Endothelial cell of umbilical vein (primary cell): Measurements from ENCODE around the gene CYP27C1. TPM values are rescaled to one million over a fixed set of nuclear protein-coding genes. Genes with fewer than 3 reads are reported as not detected.

Source experiments
- BruUV-seq: library from RNA; stranded (reverse); fragments of 400-500 nt; replicated peaks from 2 replicates; lab custom pipeline; 2021; lab: Mats Ljungman, UMichigan
- CTCF ChIA-PET: fragments of 300-600, 350-600 bp; sonication (Branson Sonifier 250); formaldehyde crosslinking; loops from one replicate; lab custom pipeline; 2021; ENCODE audit warnings: antibody characterized with exemption, inconsistent platforms; lab: Charles Lee
- POLR2A ChIA-PET: fragments of 300-600, 350-600 bp; sonication (Branson Sonifier 250); formaldehyde crosslinking; loops from one replicate; lab custom pipeline; 2021; ENCODE audit warnings: antibody characterized with exemption, inconsistent platforms; lab: Charles Lee
- DNase-seq: peaks from one replicate; pipeline ENCODE4 v3.0.0-alpha.2; 2011; ENCODE audit warnings: low read depth, low spot score
- FAIRE-seq: peaks from 2 replicates; lab custom pipeline; 2011; peaks lifted over from hg19 to GRCh38; lab: Jason Lieb, UNC
- H2AFZ ChIP-seq: 2 replicates; pipeline ENCODE4 v1.6.0; 2012; ENCODE audit warnings: low read depth, low read length, control low read depth, inconsistent platforms
- H3K27ac ChIP-seq: 2 replicates; pipeline ENCODE4 v1.5.1; 2011; ENCODE audit warnings: low read depth, mild to moderate bottlenecking, control low read depth, low read length, moderate library complexity; ENCODE audit not compliant: insufficient read depth
- H3K27me3 ChIP-seq, 2 experiments: 2 replicates each; pipeline versions ENCODE4 v1.6.0 to v1.6.1; 2011; ENCODE audit warnings: low read length in 2 of 2, mixed read lengths in 1 of 2; ENCODE audit not compliant: control insufficient read depth in 2 of 2, insufficient read depth in 2 of 2
- H3K36me3 ChIP-seq, 2 experiments: 2 replicates in 1 of 2; 3 replicates in 1 of 2; pipeline ENCODE4 v1.5.1; 2011; ENCODE audit warnings: low read length in 2 of 2, mild to moderate bottlenecking in 1 of 2, moderate library complexity in 1 of 2; ENCODE audit not compliant: control insufficient read depth in 2 of 2, insufficient read depth in 2 of 2; ENCODE audit errors: extremely low read depth in 1 of 2
- H3K4me1 ChIP-seq: 3 replicates; pipeline ENCODE4 v1.5.1; 2011; ENCODE audit warnings: mild to moderate bottlenecking, low read length; ENCODE audit not compliant: control insufficient read depth, insufficient read depth; ENCODE audit errors: extremely low read depth
- H3K4me2 ChIP-seq: 2 replicates; pipeline ENCODE4 v1.6.1; 2011; ENCODE audit warnings: low read length, control low read depth, mixed read lengths; ENCODE audit not compliant: insufficient read depth
- H3K4me3 ChIP-seq, 3 experiments: fragments of 200-600 bp in 1 of 3; sonication (generic), shearing (Covaris generic) in 1 of 3; replicated peaks in 1 of 3; 2 replicates each; pipeline ENCODE4 v1.5.1; 2011 to 2016; ENCODE audit warnings: control low read depth in 3 of 3, low read length in 3 of 3, mild to moderate bottlenecking in 2 of 3, inconsistent platforms in 1 of 3, low read depth in 1 of 3, moderate library complexity in 1 of 3; ENCODE audit not compliant: insufficient read depth in 1 of 3
- H3K79me2 ChIP-seq: 2 replicates; pipeline ENCODE4 v1.6.0; 2012; ENCODE audit warnings: low read length, inconsistent platforms; ENCODE audit not compliant: control insufficient read depth, insufficient read depth
- H3K9ac ChIP-seq: replicated peaks from 2 replicates; pipeline ENCODE3; 2011; ENCODE audit warnings: low read length, control low read depth; ENCODE audit not compliant: insufficient read depth; ENCODE audit errors: extremely low read depth
- H3K9me1 ChIP-seq: replicated peaks from 3 replicates; pipeline ENCODE4 v1.6.0; 2011; ENCODE audit warnings: mild to moderate bottlenecking, low read length; ENCODE audit not compliant: control insufficient read depth, insufficient read depth; ENCODE audit errors: extremely low read depth
- H3K9me3 ChIP-seq: replicated peaks from 2 replicates; pipeline ENCODE4 v1.5.1; 2012; ENCODE audit warnings: low read length, inconsistent platforms; ENCODE audit not compliant: control insufficient read depth, insufficient read depth
- H4K20me1 ChIP-seq: replicated peaks from 2 replicates; pipeline ENCODE3; 2011; ENCODE audit warnings: mild to moderate bottlenecking, low read length; ENCODE audit not compliant: control insufficient read depth, insufficient read depth; ENCODE audit errors: extremely low read depth
- EZH2 ChIP-seq: IDR thresholded peaks from 2 replicates; pipeline ENCODE4 v1.6.1; 2012; ENCODE audit warnings: borderline replicate concordance, low read depth, mild to moderate bottlenecking, moderate library complexity, low read length, inconsistent platforms; ENCODE audit not compliant: severe bottlenecking
- FOS ChIP-seq: IDR thresholded peaks from 2 replicates; pipeline ENCODE4 v1.6.1; 2011; ENCODE audit warnings: mild to moderate bottlenecking, low read length, moderate library complexity, borderline replicate concordance; ENCODE audit not compliant: insufficient read depth
- GATA2 ChIP-seq: IDR thresholded peaks from 2 replicates; pipeline ENCODE4 v1.7.0; 2011; ENCODE audit warnings: low read depth, mild to moderate bottlenecking, moderate library complexity, mixed read lengths, low read length; ENCODE audit not compliant: insufficient read length, insufficient read depth
- JUN ChIP-seq: IDR thresholded peaks from 2 replicates; pipeline ENCODE4 v1.6.1; 2011; ENCODE audit warnings: borderline replicate concordance, low read depth; ENCODE audit not compliant: insufficient read length, insufficient read depth
- MYC ChIP-seq: IDR thresholded peaks from one replicate; pipeline ENCODE4 v1.6.1; 2011; ENCODE audit warnings: mild to moderate bottlenecking, low read depth, low read length
- POLR2A ChIP-seq: IDR thresholded peaks from 2 replicates; pipeline ENCODE4 v1.6.1; 2012; ENCODE audit warnings: low read depth, mild to moderate bottlenecking, control low read depth, low read length
- POLR2AphosphoS5 ChIP-seq: IDR thresholded peaks from 2 replicates; pipeline ENCODE4 v1.6.1; 2012; ENCODE audit warnings: low read depth, mild to moderate bottlenecking, control low read depth, low read length, moderate library complexity; ENCODE audit not compliant: insufficient read depth
- dilution Hi-C: fragments of 300-500 bp; cut with MboI; formaldehyde crosslinking; loops from one replicate; pipeline ENCODE4 v1.15.0; 2019; ENCODE audit warnings: low sequenced_read_pairs; ENCODE audit not compliant: extremely low pct_ligation_motif_present
- intact Hi-C: fragments of 100-400 bp; cut with micrococcal nuclease; formaldehyde crosslinking; loops from one replicate; pipeline ENCODE4 v1.10.0; 2022
- polyA plus RNA-seq, 4 experiments: library from polyadenylated mRNA; depleted of rRNA in 3 of 4; stranded (reverse) in 3 of 4; unstranded in 1 of 4; fragments of >200 nt; gene quantifications; 2 replicates each; pipeline versions ENCODE4 v1.2.1 to v1.2.3, GENCODE V29; 2011 to 2012; ENCODE audit warnings: missing spikeins in 1 of 4
- total RNA-seq: library from RNA; stranded (reverse); gene quantifications from 2 replicates; pipeline ENCODE4 v1.2.3, GENCODE V29; 2021
- TF ChIP-seq, protein P1 (sequence below): IDR thresholded peaks from 2 replicates; pipeline ENCODE4 v1.6.1; 2011; ENCODE audit not compliant: insufficient read depth, insufficient read length
- TF ChIP-seq, protein P2 (sequence below), 2 donors: IDR thresholded peaks; 1 replicate in 1 of 2; 2 replicates in 1 of 2; pipeline ENCODE4 v1.5.1; 2011; ENCODE audit warnings: low read length in 2 of 2, mild to moderate bottlenecking in 2 of 2, moderate library complexity in 2 of 2, control low read depth in 1 of 2, inconsistent platforms in 1 of 2, low read depth in 1 of 2; ENCODE audit not compliant: insufficient read depth in 1 of 2; ENCODE audit errors: extremely low read depth in 1 of 2

The CYP27C1 gene
- total and polyA plus RNA-seq, 2 donors (not counting 3 experiments of a cell fraction or from before 2014, with no cell fraction given) = not detected

DNA sequence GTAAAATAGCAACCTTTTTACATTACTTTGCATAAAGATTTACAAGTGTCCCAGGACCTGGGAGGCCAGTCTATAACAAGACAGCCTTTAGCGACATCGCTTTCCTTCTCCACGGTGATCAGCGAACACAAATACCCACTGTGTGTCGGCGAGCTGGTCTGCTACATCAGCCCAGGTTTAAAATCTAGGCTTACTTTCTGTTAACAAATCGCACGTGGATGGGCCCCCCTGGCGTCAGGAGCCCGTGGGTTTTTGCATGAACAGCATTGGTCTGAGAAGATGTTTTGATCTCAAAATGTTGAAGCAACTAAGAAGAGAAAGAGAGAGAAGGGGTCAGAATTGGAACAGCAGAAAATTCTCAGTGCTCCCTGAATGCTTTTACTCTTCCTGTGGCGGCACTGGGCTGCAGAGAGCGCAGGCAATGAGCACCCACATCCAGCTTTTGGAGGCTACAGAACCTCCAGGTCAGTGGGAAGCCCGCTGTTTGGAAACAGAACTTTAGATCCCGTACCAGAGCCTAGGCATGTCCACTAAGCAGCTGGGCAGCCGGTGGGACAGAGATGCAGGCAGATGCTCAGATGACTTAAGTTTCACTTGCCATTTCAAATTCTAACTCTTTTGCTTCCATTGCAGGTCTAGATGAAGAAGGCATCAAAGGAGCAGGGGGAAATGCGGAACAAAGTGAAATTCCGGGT lies 32.9 kb downstream of the CYP27C1 start:
- TF ChIP-seq, protein P1, sequence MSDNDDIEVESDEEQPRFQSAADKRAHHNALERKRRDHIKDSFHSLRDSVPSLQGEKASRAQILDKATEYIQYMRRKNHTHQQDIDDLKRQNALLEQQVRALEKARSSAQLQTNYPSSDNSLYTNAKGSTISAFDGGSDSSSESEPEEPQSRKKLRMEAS = no peak
- TF ChIP-seq JUN (no peak), EZH2 (no peak), FOS (no peak), POLR2A (no peak), MYC (no peak), POLR2AphosphoS5 (no peak), GATA2 (no peak)
- TF ChIP-seq, protein P2, sequence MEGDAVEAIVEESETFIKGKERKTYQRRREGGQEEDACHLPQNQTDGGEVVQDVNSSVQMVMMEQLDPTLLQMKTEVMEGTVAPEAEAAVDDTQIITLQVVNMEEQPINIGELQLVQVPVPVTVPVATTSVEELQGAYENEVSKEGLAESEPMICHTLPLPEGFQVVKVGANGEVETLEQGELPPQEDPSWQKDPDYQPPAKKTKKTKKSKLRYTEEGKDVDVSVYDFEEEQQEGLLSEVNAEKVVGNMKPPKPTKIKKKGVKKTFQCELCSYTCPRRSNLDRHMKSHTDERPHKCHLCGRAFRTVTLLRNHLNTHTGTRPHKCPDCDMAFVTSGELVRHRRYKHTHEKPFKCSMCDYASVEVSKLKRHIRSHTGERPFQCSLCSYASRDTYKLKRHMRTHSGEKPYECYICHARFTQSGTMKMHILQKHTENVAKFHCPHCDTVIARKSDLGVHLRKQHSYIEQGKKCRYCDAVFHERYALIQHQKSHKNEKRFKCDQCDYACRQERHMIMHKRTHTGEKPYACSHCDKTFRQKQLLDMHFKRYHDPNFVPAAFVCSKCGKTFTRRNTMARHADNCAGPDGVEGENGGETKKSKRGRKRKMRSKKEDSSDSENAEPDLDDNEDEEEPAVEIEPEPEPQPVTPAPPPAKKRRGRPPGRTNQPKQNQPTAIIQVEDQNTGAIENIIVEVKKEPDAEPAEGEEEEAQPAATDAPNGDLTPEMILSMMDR (IDR thresholded peaks at IDR 0.05; ENCODE audit: extremely low read depth in 1 of 2, insufficient read depth in 1 of 2, low read depth in 1 of 2, low read length in 2 of 2) = no peak
- no peak for DNase-seq
- ChIA-PET CTCF (no interaction called here), POLR2A (no interaction called here)
- H3K27me3 ChIP-seq = peaks cover 5 to 13% of the 10 kb centered on the region in 2 experiments
- peaks cover 10% of the 10 kb centered on the region for H3K4me1 ChIP-seq
- H2AFZ ChIP-seq = no peak overlapping the region
- no peaks in the 10 kb centered on the region for H3K9me3 ChIP-seq
- intact Hi-C loops (no loop called here), dilution Hi-C loops (no loop called here)
- H3K36me3 ChIP-seq = no peaks in the 10 kb centered on the region
- no peaks in the 10 kb centered on the region for H3K79me2 ChIP-seq
- H4K20me1 ChIP-seq = no peaks in the 10 kb centered on the region
- no peak overlapping the region for H3K4me3 ChIP-seq
- no peaks in the 10 kb centered on the region for H3K9me1 ChIP-seq
- no TSS peak for BruUV-seq
- no peak overlapping the region for H3K9ac ChIP-seq
- no peak overlapping the region for H3K27ac ChIP-seq
- H3K4me2 ChIP-seq = no peak overlapping the region
- FAIRE-seq = no peak
